ENCODE results near the gene SLC38A8.
A peak's percentile ranks its signal among the peaks of the same experiment; 100 is the strongest.

SLC38A8 gene

DNA sequence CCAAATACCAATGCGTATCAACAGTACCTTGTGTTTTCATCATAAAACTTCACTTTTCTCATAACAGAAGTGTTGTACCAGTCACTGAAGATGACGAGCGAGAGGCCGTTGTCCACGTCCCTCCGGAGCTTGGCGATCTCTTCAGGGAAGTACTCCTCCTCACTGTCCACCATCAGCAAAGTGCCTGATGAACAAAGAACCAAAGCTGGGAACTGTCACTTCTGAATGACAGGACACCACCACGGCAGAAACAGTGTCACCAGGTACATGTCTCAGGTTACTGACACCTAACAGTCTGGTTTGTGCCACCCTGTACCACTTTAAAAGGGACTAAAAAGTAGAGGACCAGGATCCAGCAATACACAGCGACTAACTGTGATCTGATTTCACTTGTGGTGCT is 25.0 kb upstream of the SLC38A8 start:
- H3K36me3 ChIP-seq (ENCODE audit: insufficient read depth, low read depth, low read length): peaks cover 89% of the 10 kb centered on the region
- no peak overlapping the region for H3K4me3 ChIP-seq (ENCODE audit: low read length)

GRCh38 chr16:84065536-84066132 is 23.0 kb upstream of the SLC38A8 start:
- H3K9me3 ChIP-seq (ENCODE audit: insufficient read depth, low read depth, low read length): no peaks in the 10 kb centered on the region
- peaks cover 90% of the 10 kb centered on the region for H3K36me3 ChIP-seq (ENCODE audit: insufficient read depth, low read depth, low read length)
- H3K4me3 ChIP-seq (ENCODE audit: low read length): no peak overlapping the region
- no peak overlapping the region for H3K27ac ChIP-seq (ENCODE audit: low read length)
- no peaks in the 10 kb centered on the region for H3K27me3 ChIP-seq (ENCODE audit: insufficient read depth, low read length)
- H3K4me1 ChIP-seq (ENCODE audit: insufficient read depth, low read length): no peaks in the 10 kb centered on the region
- no peak overlapping the region for H3K9ac ChIP-seq (ENCODE audit: low read depth, low read length)

More for the DNA sequence above, 25.0 kb upstream of the SLC38A8 start:
- no peaks in the 10 kb centered on the region for H3K9me3 ChIP-seq (ENCODE audit: insufficient read depth, low read depth, low read length)
- no peaks in the 10 kb centered on the region for H3K4me1 ChIP-seq (ENCODE audit: insufficient read depth, low read length)
- no peaks in the 10 kb centered on the region for H3K27me3 ChIP-seq (ENCODE audit: insufficient read depth, low read length)
- H3K27ac ChIP-seq (ENCODE audit: low read length): no peak overlapping the region
- no peak overlapping the region for H3K9ac ChIP-seq (ENCODE audit: low read depth, low read length)

DNA sequence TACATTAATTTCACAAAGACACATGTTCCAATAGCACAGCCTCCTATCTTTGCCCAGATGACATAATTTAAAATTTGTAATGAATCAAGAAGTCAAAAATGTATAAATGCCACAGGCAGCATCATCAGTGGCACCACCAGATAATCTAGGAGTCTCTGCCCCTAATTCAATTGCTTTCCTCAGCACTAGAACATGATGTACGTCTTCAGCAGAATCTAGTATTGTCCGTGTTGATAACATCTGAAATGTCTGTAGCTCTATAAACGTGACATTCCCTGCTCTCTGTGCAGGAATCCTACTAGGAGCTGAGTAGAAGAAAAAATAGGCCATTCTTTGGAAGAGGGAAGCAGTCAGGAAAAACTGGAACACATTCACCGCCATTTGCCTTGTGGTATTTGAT is 21.4 kb upstream of the SLC38A8 start:
- Histone ChIP-seq H3K4me1 (ENCODE audit: insufficient read depth, low read length) (no peaks in the 10 kb centered on the region), H3K27me3 (ENCODE audit: insufficient read depth, low read length) (no peaks in the 10 kb centered on the region), H3K27ac (ENCODE audit: low read length) (no peak overlapping the region), H3K9me3 (ENCODE audit: insufficient read depth, low read depth, low read length) (no peaks in the 10 kb centered on the region), H3K4me3 (ENCODE audit: low read length) (no peak overlapping the region), H3K9ac (ENCODE audit: low read depth, low read length) (no peak overlapping the region), H3K36me3 (ENCODE audit: insufficient read depth, low read depth, low read length) (peaks cover 90% of the 10 kb centered on the region)

- Histone ChIP-seq H3K36me3 (ENCODE audit: insufficient read depth, low read depth, low read length) (peaks cover 90% of the 10 kb centered on the region), H3K4me3 (ENCODE audit: low read length) (no peak overlapping the region), H3K27me3 (ENCODE audit: insufficient read depth, low read length) (no peaks in the 10 kb centered on the region), H3K9ac (ENCODE audit: low read depth, low read length) (peak overlapping the region; percentile 47; the same call in 1 of the 2 replicates), H3K9me3 (ENCODE audit: insufficient read depth, low read depth, low read length) (no peaks in the 10 kb centered on the region), H3K4me1 (ENCODE audit: insufficient read depth, low read length) (no peaks in the 10 kb centered on the region), H3K27ac (ENCODE audit: low read length) (no peak overlapping the region)
Measured at GRCh38 chr16:84062734-84063640, 20.4 kb upstream of the SLC38A8 start.

- Histone ChIP-seq H3K36me3 (ENCODE audit: insufficient read depth, low read depth, low read length) (peaks cover 84% of the 10 kb centered on the region), H3K9me3 (ENCODE audit: insufficient read depth, low read depth, low read length) (no peaks in the 10 kb centered on the region), H3K4me3 (ENCODE audit: low read length) (no peak overlapping the region), H3K4me1 (ENCODE audit: insufficient read depth, low read length) (no peaks in the 10 kb centered on the region), H3K9ac (ENCODE audit: low read depth, low read length) (no peak overlapping the region), H3K27ac (ENCODE audit: low read length) (no peak overlapping the region), H3K27me3 (ENCODE audit: insufficient read depth, low read length) (no peaks in the 10 kb centered on the region)
Measured at GRCh38 chr16:84061236-84061819, 18.7 kb upstream of the SLC38A8 start.

DNA sequence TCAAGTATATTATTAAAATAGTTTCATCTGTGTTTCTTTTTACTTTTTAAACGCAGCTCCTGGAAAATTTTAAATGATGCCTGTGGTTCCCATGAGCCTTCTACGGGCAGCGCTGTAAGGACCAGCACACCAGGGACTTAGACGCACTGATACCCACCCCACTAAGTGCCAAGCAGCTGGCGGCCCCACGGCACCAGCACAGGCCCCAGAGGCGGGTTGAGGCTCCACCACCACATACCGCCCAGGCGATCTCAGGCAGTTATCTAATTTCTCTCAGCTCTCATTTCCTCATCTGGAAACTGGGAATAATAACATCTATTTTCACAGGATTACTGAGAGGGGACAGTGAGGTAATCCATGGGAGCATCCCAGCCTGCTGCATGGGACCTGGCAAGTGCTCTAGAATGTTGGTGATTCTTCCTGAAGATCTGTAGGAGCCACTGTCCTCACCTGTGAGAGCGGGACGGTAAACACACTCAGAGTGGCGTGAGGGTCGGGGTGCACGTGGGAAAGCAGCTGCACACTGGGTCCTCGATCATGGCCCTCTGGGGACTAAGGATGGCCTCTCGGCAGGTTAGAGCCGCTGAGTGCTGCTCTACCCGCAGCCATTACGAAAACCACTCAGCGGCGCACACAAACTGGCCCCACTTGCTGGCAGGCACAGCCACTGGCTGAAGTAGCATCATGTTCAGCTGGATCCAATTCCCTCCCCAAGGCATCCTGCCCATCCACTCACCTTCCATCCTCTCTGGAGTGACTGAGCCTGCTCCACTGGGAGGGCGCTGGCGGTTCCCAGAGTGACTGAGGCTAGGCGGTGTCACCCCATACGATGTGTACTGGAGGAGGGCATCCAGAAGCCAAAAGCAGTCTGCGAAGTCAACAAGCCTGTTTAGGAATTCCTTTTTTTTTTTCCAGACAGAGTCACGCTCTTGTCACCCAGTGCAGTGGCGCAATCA is 17.6 kb upstream of the SLC38A8 start:
- Histone ChIP-seq H3K27ac (ENCODE audit: low read length) (no peak overlapping the region), H3K36me3 (ENCODE audit: insufficient read depth, low read depth, low read length) (peaks cover 86% of the 10 kb centered on the region), H3K27me3 (ENCODE audit: insufficient read depth, low read length) (no peaks in the 10 kb centered on the region), H3K9ac (ENCODE audit: low read depth, low read length) (no peak overlapping the region), H3K4me3 (ENCODE audit: low read length) (no peak overlapping the region), H3K4me1 (ENCODE audit: insufficient read depth, low read length) (no peaks in the 10 kb centered on the region), H3K9me3 (ENCODE audit: insufficient read depth, low read depth, low read length) (no peaks in the 10 kb centered on the region)

DNA sequence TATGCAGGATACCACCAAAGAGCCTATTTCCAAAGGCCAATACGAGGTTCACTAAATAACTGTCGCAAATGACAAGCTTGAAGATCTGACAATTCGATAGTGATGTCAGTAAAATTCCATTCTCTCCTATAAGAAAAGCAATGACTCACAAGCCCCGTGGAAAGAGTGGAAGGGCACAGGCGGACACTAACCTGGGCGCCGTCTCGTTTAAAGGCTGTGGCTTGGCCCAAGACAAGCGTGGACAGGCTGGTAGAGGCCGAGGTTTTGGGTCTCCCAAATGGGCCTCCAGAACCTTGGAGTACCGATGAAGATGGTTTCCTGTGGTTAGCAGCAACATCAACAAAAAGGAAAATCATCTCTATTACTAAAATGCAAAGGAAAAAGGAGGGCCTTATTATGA is 16.5 kb upstream of the SLC38A8 start:
- H3K36me3 ChIP-seq (ENCODE audit: insufficient read depth, low read depth, low read length): peaks cover 86% of the 10 kb centered on the region

GRCh38 chr16:84058664-84059063 is 16.1 kb upstream of the SLC38A8 start:
- Histone ChIP-seq H3K9ac (ENCODE audit: low read depth, low read length) (no peak overlapping the region), H3K4me1 (ENCODE audit: insufficient read depth, low read length) (no peaks in the 10 kb centered on the region), H3K27me3 (ENCODE audit: insufficient read depth, low read length) (no peaks in the 10 kb centered on the region), H3K27ac (ENCODE audit: low read length) (no peak overlapping the region), H3K36me3 (ENCODE audit: insufficient read depth, low read depth, low read length) (peaks cover 86% of the 10 kb centered on the region), H3K4me3 (ENCODE audit: low read length) (no peak overlapping the region), H3K9me3 (ENCODE audit: insufficient read depth, low read depth, low read length) (no peaks in the 10 kb centered on the region)

More for the DNA sequence above, 16.5 kb upstream of the SLC38A8 start:
- H3K27ac ChIP-seq (ENCODE audit: low read length): no peak overlapping the region
- H3K4me3 ChIP-seq (ENCODE audit: low read length): no peak overlapping the region
- H3K27me3 ChIP-seq (ENCODE audit: insufficient read depth, low read length): no peaks in the 10 kb centered on the region
- H3K9ac ChIP-seq (ENCODE audit: low read depth, low read length): no peak overlapping the region
- H3K4me1 ChIP-seq (ENCODE audit: insufficient read depth, low read length): no peaks in the 10 kb centered on the region
- H3K9me3 ChIP-seq (ENCODE audit: insufficient read depth, low read depth, low read length): no peaks in the 10 kb centered on the region

GRCh38 chr16:84058211-84058610 is 15.6 kb upstream of the SLC38A8 start:
- no peak overlapping the region for H3K4me3 ChIP-seq (ENCODE audit: low read length)
- peaks cover 87% of the 10 kb centered on the region for H3K36me3 ChIP-seq (ENCODE audit: insufficient read depth, low read depth, low read length)
- H3K9ac ChIP-seq (ENCODE audit: low read depth, low read length): no peak overlapping the region
- H3K4me1 ChIP-seq (ENCODE audit: insufficient read depth, low read length): no peaks in the 10 kb centered on the region
- no peaks in the 10 kb centered on the region for H3K27me3 ChIP-seq (ENCODE audit: insufficient read depth, low read length)
- no peak overlapping the region for H3K27ac ChIP-seq (ENCODE audit: low read length)
- no peaks in the 10 kb centered on the region for H3K9me3 ChIP-seq (ENCODE audit: insufficient read depth, low read depth, low read length)

DNA sequence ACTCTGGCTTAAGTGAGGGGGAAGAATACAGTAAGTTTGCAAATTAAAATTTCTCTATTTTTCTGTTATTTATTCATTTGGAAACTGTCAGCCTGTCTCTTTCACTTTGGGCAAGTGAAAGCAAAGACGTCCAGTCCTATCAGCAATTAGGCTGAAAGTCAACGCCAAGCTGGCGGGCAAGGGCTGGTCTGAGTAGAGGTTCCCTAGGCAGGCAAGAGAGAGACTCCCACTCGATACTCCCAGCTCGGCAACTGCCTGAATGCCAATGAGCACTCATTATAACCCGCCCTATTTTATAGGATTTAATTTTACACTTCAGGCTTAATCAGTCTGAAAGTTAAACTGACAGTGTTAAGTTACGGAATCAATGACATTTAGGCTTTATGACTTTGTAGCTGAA is 14.3 kb upstream of the SLC38A8 start:
- H3K4me1 ChIP-seq (ENCODE audit: insufficient read depth, low read length): no peaks in the 10 kb centered on the region
- H3K9ac ChIP-seq (ENCODE audit: low read depth, low read length): no peak overlapping the region
- H3K27me3 ChIP-seq (ENCODE audit: insufficient read depth, low read length): no peaks in the 10 kb centered on the region
- H3K27ac ChIP-seq (ENCODE audit: low read length): no peak overlapping the region
- H3K9me3 ChIP-seq (ENCODE audit: insufficient read depth, low read depth, low read length): no peaks in the 10 kb centered on the region
- H3K4me3 ChIP-seq (ENCODE audit: low read length): no peak overlapping the region
- H3K36me3 ChIP-seq (ENCODE audit: insufficient read depth, low read depth, low read length): peaks cover 90% of the 10 kb centered on the region
